Loucy (cell line): ENCODE measurements around the gene SUPT3H.

Source experiments
- H2AFZ ChIP-seq: fragments of 200-600 bp; sonication (generic); 2 replicates; pipeline ENCODE4 v1.6.0; 2016; ENCODE audit warnings: antibody characterized with exemption, mild to moderate bottlenecking, low read length, moderate library complexity
- H3F3A ChIP-seq: fragments of 200-600 bp; 2 replicates; pipeline ENCODE4 v1.6.0; 2016; ENCODE audit warnings: antibody characterized with exemption, low read depth, mild to moderate bottlenecking
- H3K27me3 ChIP-seq: fragments of 200-600 bp; sonication (generic); 2 replicates; pipeline ENCODE4 v1.6.1; 2014; ENCODE audit warnings: low read length, mild to moderate bottlenecking; ENCODE audit not compliant: insufficient read depth, poor library complexity, severe bottlenecking
- H3K36me3 ChIP-seq: fragments of 200-600 bp; sonication (generic); 2 replicates; pipeline ENCODE4 v1.6.1; 2016; ENCODE audit warnings: low read length; ENCODE audit not compliant: insufficient read depth
- H3K4me1 ChIP-seq: fragments of 200-600 bp; sonication (generic); 2 replicates; pipeline ENCODE4 v1.5.1; 2014; ENCODE audit warnings: low read length, mild to moderate bottlenecking; ENCODE audit not compliant: insufficient read depth, poor library complexity, severe bottlenecking
- H3K4me2 ChIP-seq: fragments of 200-600 bp; sonication (generic); 2 replicates; pipeline ENCODE4 v1.6.0; 2014; ENCODE audit warnings: antibody characterized with exemption, low read length, low read depth, mild to moderate bottlenecking; ENCODE audit not compliant: poor library complexity, severe bottlenecking
- H3K4me3 ChIP-seq: fragments of 200-600 bp; sonication (generic); 2 replicates; pipeline ENCODE4 v1.5.1; 2014; ENCODE audit warnings: low read length, mild to moderate bottlenecking, mixed read lengths; ENCODE audit not compliant: poor library complexity, severe bottlenecking
- H3K79me2 ChIP-seq: fragments of 200-600 bp; sonication (generic); 2 replicates; pipeline ENCODE4 v1.6.1; 2014; ENCODE audit warnings: low read length; ENCODE audit not compliant: insufficient read depth
- H3K9ac ChIP-seq: fragments of 200-600 bp; sonication (generic); 2 replicates; pipeline ENCODE4 v1.6.0; 2014; ENCODE audit warnings: mild to moderate bottlenecking, low read depth, low read length, moderate library complexity; ENCODE audit not compliant: poor library complexity, severe bottlenecking
- H3K9me2 ChIP-seq: fragments of 200-600 bp; sonication (generic); replicated peaks from 2 replicates; pipeline ENCODE4 v1.6.1; 2016; ENCODE audit warnings: low read depth, low read length, mixed read lengths
- H3K9me3 ChIP-seq: fragments of 200-600 bp; sonication (generic); 2 replicates; pipeline ENCODE4 v1.6.1; 2014; ENCODE audit warnings: mild to moderate bottlenecking, antibody characterized with exemption, low read length, low read depth; ENCODE audit not compliant: insufficient read depth
- H4K20me1 ChIP-seq: fragments of 200-600 bp; sonication (generic); 2 replicates; pipeline ENCODE4 v1.6.0; 2014; ENCODE audit warnings: antibody characterized with exemption, low read length, mild to moderate bottlenecking; ENCODE audit not compliant: insufficient read depth, poor library complexity, severe bottlenecking
- CTCF ChIP-seq: fragments of 200-600 bp; sonication (generic); conservative IDR thresholded peaks from 2 replicates; pipeline ENCODE4 v1.5.1; 2014; ENCODE audit warnings: mild to moderate bottlenecking, antibody characterized with exemption, low read length
- EZH2phosphoT487 ChIP-seq: fragments of 200-600 bp; IDR thresholded peaks from 2 replicates; pipeline ENCODE4 v1.6.1; 2018; ENCODE audit warnings: antibody characterized with exemption, mild to moderate bottlenecking, moderate library complexity, borderline replicate concordance

SUPT3H gene

GRCh38 chr6:44837741-44838140 lies 540.0 kb downstream of the SUPT3H start:
- Histone ChIP-seq H4K20me1 (no peaks in the 10 kb centered on the region), H3K9ac (no peak overlapping the region), H3K9me2 (no peaks in the 10 kb centered on the region), H3K4me1 (peaks cover 8% of the 10 kb centered on the region), H3K27me3 (no peaks in the 10 kb centered on the region), H3K9me3 (no peaks in the 10 kb centered on the region), H3F3A (no peaks in the 10 kb centered on the region), H3K4me2 (no peak overlapping the region), H3K36me3 (no peaks in the 10 kb centered on the region), H3K4me3 (no peak overlapping the region), H2AFZ (no peak overlapping the region), H3K79me2 (no peaks in the 10 kb centered on the region)
- no peak for TF ChIP-seq CTCF
- TF ChIP-seq EZH2phosphoT487, result no peak

GRCh38 chr6:44837255-44837654 lies 540.5 kb downstream of the SUPT3H start:
- no peaks in the 10 kb centered on the region for H3F3A ChIP-seq
- H3K27me3 ChIP-seq, result no peaks in the 10 kb centered on the region
- H3K79me2 ChIP-seq, result no peaks in the 10 kb centered on the region
- no peaks in the 10 kb centered on the region for H3K9me2 ChIP-seq
- H3K4me1 ChIP-seq, result peaks cover 8% of the 10 kb centered on the region
- TF ChIP-seq CTCF, result no peak
- TF ChIP-seq EZH2phosphoT487, result no peak
- H3K36me3 ChIP-seq, result no peaks in the 10 kb centered on the region
- no peaks in the 10 kb centered on the region for H3K9me3 ChIP-seq
- H3K4me2 ChIP-seq, result no peak overlapping the region
- no peak overlapping the region for H3K9ac ChIP-seq
- no peak overlapping the region for H3K4me3 ChIP-seq
- no peak overlapping the region for H2AFZ ChIP-seq
- H4K20me1 ChIP-seq, result no peaks in the 10 kb centered on the region

GRCh38 chr6:44833248-44833647 lies 544.5 kb downstream of the SUPT3H start:
- H3K9me3 ChIP-seq, result no peaks in the 10 kb centered on the region
- H3K4me1 ChIP-seq, result peaks cover 19% of the 10 kb centered on the region
- no peaks in the 10 kb centered on the region for H3K36me3 ChIP-seq
- no peaks in the 10 kb centered on the region for H3K79me2 ChIP-seq
- no peaks in the 10 kb centered on the region for H3K9me2 ChIP-seq
- no peaks in the 10 kb centered on the region for H3F3A ChIP-seq
- no peak overlapping the region for H3K9ac ChIP-seq
- H2AFZ ChIP-seq, result no peak overlapping the region
- H3K27me3 ChIP-seq, result no peaks in the 10 kb centered on the region
- no peak overlapping the region for H3K4me3 ChIP-seq
- no peak for TF ChIP-seq CTCF
- no peak for TF ChIP-seq EZH2phosphoT487
- H3K4me2 ChIP-seq, result no peak overlapping the region
- no peaks in the 10 kb centered on the region for H4K20me1 ChIP-seq
